ENCODE measurements around the gene ST7.

ST7 gene

GRCh38 chr7:117048114-117048866 lies 95.0 kb downstream of the ST7 start:
- no peaks in the 10 kb centered on the region for H3K27me3 ChIP-seq (replicated peaks; ENCODE audit: control insufficient read depth, insufficient read depth, low read length, poor library complexity, severe bottlenecking)
- H3K27ac ChIP-seq (ENCODE audit: insufficient read depth, low read length, poor library complexity, severe bottlenecking), result no peak overlapping the region
- no peaks in the 10 kb centered on the region for H3K36me3 ChIP-seq (ENCODE audit: control insufficient read depth, insufficient read depth, low read length)
- no peak for DNase-seq
- H3K9me3 ChIP-seq (ENCODE audit: control insufficient read depth, low read length), result no peaks in the 10 kb centered on the region
- no peaks in the 10 kb centered on the region for H3K4me1 ChIP-seq (ENCODE audit: control insufficient read depth, insufficient read depth, low read length, poor library complexity, severe bottlenecking)
- no peak overlapping the region for H3K4me3 ChIP-seq (ENCODE audit: insufficient read depth, low read depth, low read length, poor library complexity, severe bottlenecking)

- Histone ChIP-seq H3K36me3 (ENCODE audit: control insufficient read depth, insufficient read depth, low read length) (no peaks in the 10 kb centered on the region), H3K27ac (ENCODE audit: insufficient read depth, low read length, poor library complexity, severe bottlenecking) (no peak overlapping the region), H3K9me3 (ENCODE audit: control insufficient read depth, low read length) (no peaks in the 10 kb centered on the region)
Measured at GRCh38 chr7:117048882-117049281, 95.6 kb downstream of the ST7 start.

GRCh38 chr7:117051808-117052207 lies 98.5 kb downstream of the ST7 start:
- DNase-seq, result no peak
- no peaks in the 10 kb centered on the region for H3K27me3 ChIP-seq (replicated peaks; ENCODE audit: control insufficient read depth, insufficient read depth, low read length, poor library complexity, severe bottlenecking)
- H3K4me1 ChIP-seq (ENCODE audit: control insufficient read depth, insufficient read depth, low read length, poor library complexity, severe bottlenecking), result no peaks in the 10 kb centered on the region
- H3K36me3 ChIP-seq (ENCODE audit: control insufficient read depth, insufficient read depth, low read length), result no peaks in the 10 kb centered on the region
- no peaks in the 10 kb centered on the region for H3K9me3 ChIP-seq (ENCODE audit: control insufficient read depth, low read length)
- H3K27ac ChIP-seq (ENCODE audit: insufficient read depth, low read length, poor library complexity, severe bottlenecking), result no peak overlapping the region
- no peak overlapping the region for H3K4me3 ChIP-seq (ENCODE audit: insufficient read depth, low read depth, low read length, poor library complexity, severe bottlenecking)

More at GRCh38 chr7:117048882-117049281, 95.6 kb downstream of the ST7 start:
- no peak for DNase-seq
- H3K4me3 ChIP-seq (ENCODE audit: insufficient read depth, low read depth, low read length, poor library complexity, severe bottlenecking), result no peak overlapping the region
- H3K27me3 ChIP-seq (replicated peaks; ENCODE audit: control insufficient read depth, insufficient read depth, low read length, poor library complexity, severe bottlenecking), result no peaks in the 10 kb centered on the region
- H3K4me1 ChIP-seq (ENCODE audit: control insufficient read depth, insufficient read depth, low read length, poor library complexity, severe bottlenecking), result no peaks in the 10 kb centered on the region

- Histone ChIP-seq H3K9me3 (ENCODE audit: control insufficient read depth, low read length) (no peaks in the 10 kb centered on the region), H3K4me3 (ENCODE audit: insufficient read depth, low read depth, low read length, poor library complexity, severe bottlenecking) (no peak overlapping the region), H3K27ac (ENCODE audit: insufficient read depth, low read length, poor library complexity, severe bottlenecking) (no peak overlapping the region), H3K36me3 (ENCODE audit: control insufficient read depth, insufficient read depth, low read length) (no peaks in the 10 kb centered on the region), H3K4me1 (ENCODE audit: control insufficient read depth, insufficient read depth, low read length, poor library complexity, severe bottlenecking) (no peaks in the 10 kb centered on the region), H3K27me3 (replicated peaks; ENCODE audit: control insufficient read depth, insufficient read depth, low read length, poor library complexity, severe bottlenecking) (no peaks in the 10 kb centered on the region)
- DNase-seq, result no peak
Measured at GRCh38 chr7:117053432-117053831, 100.1 kb downstream of the ST7 start.

- Histone ChIP-seq H3K4me3 (ENCODE audit: insufficient read depth, low read depth, low read length, poor library complexity, severe bottlenecking) (no peak overlapping the region), H3K4me1 (ENCODE audit: control insufficient read depth, insufficient read depth, low read length, poor library complexity, severe bottlenecking) (no peaks in the 10 kb centered on the region), H3K9me3 (ENCODE audit: control insufficient read depth, low read length) (no peaks in the 10 kb centered on the region), H3K27me3 (replicated peaks; ENCODE audit: control insufficient read depth, insufficient read depth, low read length, poor library complexity, severe bottlenecking) (no peaks in the 10 kb centered on the region), H3K36me3 (ENCODE audit: control insufficient read depth, insufficient read depth, low read length) (no peaks in the 10 kb centered on the region), H3K27ac (ENCODE audit: insufficient read depth, low read length, poor library complexity, severe bottlenecking) (no peak overlapping the region)
- no peak for DNase-seq
Measured at GRCh38 chr7:117061751-117062150, 108.5 kb downstream of the ST7 start.

GRCh38 chr7:117062300-117062699 lies 109.0 kb downstream of the ST7 start:
- Histone ChIP-seq H3K4me1 (ENCODE audit: control insufficient read depth, insufficient read depth, low read length, poor library complexity, severe bottlenecking) (no peaks in the 10 kb centered on the region), H3K27me3 (replicated peaks; ENCODE audit: control insufficient read depth, insufficient read depth, low read length, poor library complexity, severe bottlenecking) (no peaks in the 10 kb centered on the region), H3K9me3 (ENCODE audit: control insufficient read depth, low read length) (no peaks in the 10 kb centered on the region), H3K36me3 (ENCODE audit: control insufficient read depth, insufficient read depth, low read length) (no peaks in the 10 kb centered on the region), H3K27ac (ENCODE audit: insufficient read depth, low read length, poor library complexity, severe bottlenecking) (no peak overlapping the region), H3K4me3 (ENCODE audit: insufficient read depth, low read depth, low read length, poor library complexity, severe bottlenecking) (no peak overlapping the region)
- no peak for DNase-seq

- no peaks in the 10 kb centered on the region for H3K27me3 ChIP-seq (replicated peaks; ENCODE audit: control insufficient read depth, insufficient read depth, low read length, poor library complexity, severe bottlenecking)
- no peak overlapping the region for H3K27ac ChIP-seq (ENCODE audit: insufficient read depth, low read length, poor library complexity, severe bottlenecking)
- no peaks in the 10 kb centered on the region for H3K9me3 ChIP-seq (ENCODE audit: control insufficient read depth, low read length)
- no peak for DNase-seq
- no peak overlapping the region for H3K4me3 ChIP-seq (ENCODE audit: insufficient read depth, low read depth, low read length, poor library complexity, severe bottlenecking)
- no peaks in the 10 kb centered on the region for H3K36me3 ChIP-seq (ENCODE audit: control insufficient read depth, insufficient read depth, low read length)
- H3K4me1 ChIP-seq (ENCODE audit: control insufficient read depth, insufficient read depth, low read length, poor library complexity, severe bottlenecking), result no peaks in the 10 kb centered on the region
Measured at GRCh38 chr7:117064688-117065087, 111.4 kb downstream of the ST7 start.

- no peak for DNase-seq
- H3K27me3 ChIP-seq (replicated peaks; ENCODE audit: control insufficient read depth, insufficient read depth, low read length, poor library complexity, severe bottlenecking), result no peaks in the 10 kb centered on the region
- H3K4me3 ChIP-seq (ENCODE audit: insufficient read depth, low read depth, low read length, poor library complexity, severe bottlenecking), result no peak overlapping the region
Measured at GRCh38 chr7:117065571-117066150, 112.4 kb downstream of the ST7 start.

GRCh38 chr7:117066668-117067067 lies 113.4 kb downstream of the ST7 start:
- Histone ChIP-seq H3K4me3 (ENCODE audit: insufficient read depth, low read depth, low read length, poor library complexity, severe bottlenecking) (no peak overlapping the region), H3K4me1 (ENCODE audit: control insufficient read depth, insufficient read depth, low read length, poor library complexity, severe bottlenecking) (no peaks in the 10 kb centered on the region), H3K36me3 (ENCODE audit: control insufficient read depth, insufficient read depth, low read length) (no peaks in the 10 kb centered on the region), H3K9me3 (ENCODE audit: control insufficient read depth, low read length) (no peaks in the 10 kb centered on the region), H3K27ac (ENCODE audit: insufficient read depth, low read length, poor library complexity, severe bottlenecking) (no peak overlapping the region), H3K27me3 (replicated peaks; ENCODE audit: control insufficient read depth, insufficient read depth, low read length, poor library complexity, severe bottlenecking) (no peaks in the 10 kb centered on the region)
- no peak for DNase-seq

More at GRCh38 chr7:117065571-117066150, 112.4 kb downstream of the ST7 start:
- Histone ChIP-seq H3K4me1 (ENCODE audit: control insufficient read depth, insufficient read depth, low read length, poor library complexity, severe bottlenecking) (no peaks in the 10 kb centered on the region), H3K27ac (ENCODE audit: insufficient read depth, low read length, poor library complexity, severe bottlenecking) (no peak overlapping the region), H3K9me3 (ENCODE audit: control insufficient read depth, low read length) (no peaks in the 10 kb centered on the region), H3K36me3 (ENCODE audit: control insufficient read depth, insufficient read depth, low read length) (no peaks in the 10 kb centered on the region)

GRCh38 chr7:117067340-117067739 lies 114.0 kb downstream of the ST7 start:
- Histone ChIP-seq H3K27ac (ENCODE audit: insufficient read depth, low read length, poor library complexity, severe bottlenecking) (no peak overlapping the region), H3K4me1 (ENCODE audit: control insufficient read depth, insufficient read depth, low read length, poor library complexity, severe bottlenecking) (no peaks in the 10 kb centered on the region), H3K36me3 (ENCODE audit: control insufficient read depth, insufficient read depth, low read length) (no peaks in the 10 kb centered on the region), H3K9me3 (ENCODE audit: control insufficient read depth, low read length) (no peaks in the 10 kb centered on the region), H3K4me3 (ENCODE audit: insufficient read depth, low read depth, low read length, poor library complexity, severe bottlenecking) (no peak overlapping the region), H3K27me3 (replicated peaks; ENCODE audit: control insufficient read depth, insufficient read depth, low read length, poor library complexity, severe bottlenecking) (no peaks in the 10 kb centered on the region)
- DNase-seq, result no peak
